CD4-positive, CD25-positive, alpha-beta regulatory T cell (primary cell): ENCODE measurements around the gene MEF2A. TPM values are rescaled to one million over a fixed set of nuclear protein-coding genes. Genes with fewer than 3 reads are reported as not detected.
A peak's percentile ranks its signal among the peaks of the same experiment; 100 is the strongest.

Source experiments
- ATAC-seq, 2 donors: fragments of 150-1000 bp; cut with Tn5 transposase; one replicate each; pipeline ENCODE4 v1.10.0; 2021; ENCODE audit warnings: low read depth in 2 of 2, moderate number of reproducible peaks in 2 of 2, moderate library complexity in 1 of 2
- DNase-seq, 3 donors: peaks; one replicate each; pipeline versions ENCODE4 v3.0.0 to v3.0.0-alpha.2; 2012 to 2022; ENCODE audit warnings: mixed read lengths in 1 of 3
- H3K27ac ChIP-seq: one replicate; pipeline ENCODE4 v1.7.0; 2013; ENCODE audit warnings: mild to moderate bottlenecking, low read length; ENCODE audit not compliant: insufficient read depth, poor library complexity, severe bottlenecking
- H3K27me3 ChIP-seq: one replicate; pipeline ENCODE4 v1.7.0; 2013; ENCODE audit warnings: low read length; ENCODE audit not compliant: control insufficient read depth, insufficient read depth
- H3K36me3 ChIP-seq: one replicate; pipeline ENCODE4 v1.7.0; 2013; ENCODE audit warnings: mild to moderate bottlenecking, low read length, moderate library complexity; ENCODE audit not compliant: control insufficient read depth, insufficient read depth
- H3K4me1 ChIP-seq: 2 replicates; pipeline ENCODE4 v1.7.0; 2013; ENCODE audit warnings: mild to moderate bottlenecking, low read length; ENCODE audit not compliant: insufficient read depth, control insufficient read depth, poor library complexity, severe bottlenecking
- H3K4me3 ChIP-seq: one replicate; pipeline ENCODE4 v1.7.0; 2013; ENCODE audit warnings: low read depth, mild to moderate bottlenecking, low read length, moderate library complexity
- H3K9me3 ChIP-seq, 2 experiments: 1 replicate in 1 of 2; 2 replicates in 1 of 2; pipeline ENCODE4 v1.7.0; 2013; ENCODE audit warnings: low read length in 2 of 2, mild to moderate bottlenecking in 1 of 2, moderate library complexity in 1 of 2; ENCODE audit not compliant: control insufficient read depth in 2 of 2
- H3K27ac Mint-ChIP-seq, 3 donors: one replicate each; pipeline ENCODE4 v1.8.0; 2020 to 2022; ENCODE audit warnings: mild to moderate bottlenecking in 3 of 3, mixed read lengths in 3 of 3, moderate library complexity in 2 of 3
- H3K27me3 Mint-ChIP-seq: one replicate; pipeline ENCODE4 v1.8.0; 2022; ENCODE audit warnings: mild to moderate bottlenecking, mixed read lengths
- H3K36me3 Mint-ChIP-seq: one replicate; pipeline ENCODE4 v1.8.0; 2020; ENCODE audit warnings: mixed read lengths
- H3K4me1 Mint-ChIP-seq, 4 donors: one replicate each; pipeline ENCODE4 v1.8.0; 2020 to 2022; ENCODE audit warnings: mixed read lengths in 4 of 4, mild to moderate bottlenecking in 1 of 4
- H3K4me3 Mint-ChIP-seq, 4 donors: one replicate each; pipeline ENCODE4 v1.8.0; 2020 to 2022; ENCODE audit warnings: mild to moderate bottlenecking in 4 of 4, mixed read lengths in 4 of 4, moderate library complexity in 3 of 4
- H3K9me3 Mint-ChIP-seq, 7 donors: one replicate each; pipeline ENCODE4 v1.8.0; 2020 to 2022; ENCODE audit warnings: mixed read lengths in 7 of 7, mild to moderate bottlenecking in 3 of 7, moderate library complexity in 2 of 7
- polyA plus RNA-seq, 4 donors: library from polyadenylated mRNA; unstranded; fragments of 300-500 nt; fragmentation: Illumina TruSeq; gene quantifications; one replicate each; pipeline ENCODE4 v1.2.3, GENCODE V29; 2021
- total RNA-seq: library from RNA; stranded (reverse); gene quantifications from one replicate; pipeline ENCODE4 v1.2.3, GENCODE V29; 2022

The MEF2A gene
- total and polyA plus RNA-seq, 5 donors from 2014 or later, result 7.2 to 24.2 (median 10.3) TPM

DNA sequence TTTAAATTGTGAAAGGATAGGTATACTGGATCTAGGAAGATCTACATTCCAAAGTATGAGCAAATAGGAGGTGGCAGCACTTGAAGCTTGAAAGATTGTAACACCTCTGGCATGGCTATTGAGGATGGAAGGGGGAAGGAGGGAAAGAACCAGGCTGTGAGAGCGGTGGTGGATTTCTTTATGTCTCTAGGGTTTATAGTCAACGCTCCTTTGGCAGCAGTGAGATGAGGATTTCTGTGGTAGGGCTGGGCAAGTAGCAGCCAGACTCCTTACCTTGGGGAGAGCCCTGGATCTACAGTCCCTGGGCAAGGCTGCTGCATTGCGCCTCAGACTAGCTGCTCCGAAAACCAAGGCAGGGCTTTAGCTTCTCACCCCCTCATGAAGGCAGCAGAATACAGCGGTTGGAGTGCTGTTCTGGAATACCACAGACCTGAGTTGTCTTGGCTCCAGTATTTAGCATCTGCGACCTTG lies 53.2 kb downstream of the MEF2A start:
- H3K9me3 Mint-ChIP-seq, result peaks cover 0 to 4% (median 0%) of the 10 kb centered on the region in 7 donors
- Histone ChIP-seq H3K4me3 (no peak overlapping the region), H3K27me3 (no peaks in the 10 kb centered on the region), H3K27ac (no peak overlapping the region), H3K36me3 (no peaks in the 10 kb centered on the region), H3K9me3 (no peaks in the 10 kb centered on the region), H3K4me1 (peaks cover 5% of the 10 kb centered on the region)
- peaks cover 35 to 54% (median 40%) of the 10 kb centered on the region in 4 donors for H3K4me1 Mint-ChIP-seq
- ATAC-seq (no peak), DNase-seq (no peak)
- H3K27ac Mint-ChIP-seq, result peak overlapping the region in 2 of 3 donors; percentile 29 to 53
- no peaks in the 10 kb centered on the region for H3K27me3 Mint-ChIP-seq
- H3K36me3 Mint-ChIP-seq, result peaks cover 4% of the 10 kb centered on the region
- H3K4me3 Mint-ChIP-seq, result no peak overlapping the region

DNA sequence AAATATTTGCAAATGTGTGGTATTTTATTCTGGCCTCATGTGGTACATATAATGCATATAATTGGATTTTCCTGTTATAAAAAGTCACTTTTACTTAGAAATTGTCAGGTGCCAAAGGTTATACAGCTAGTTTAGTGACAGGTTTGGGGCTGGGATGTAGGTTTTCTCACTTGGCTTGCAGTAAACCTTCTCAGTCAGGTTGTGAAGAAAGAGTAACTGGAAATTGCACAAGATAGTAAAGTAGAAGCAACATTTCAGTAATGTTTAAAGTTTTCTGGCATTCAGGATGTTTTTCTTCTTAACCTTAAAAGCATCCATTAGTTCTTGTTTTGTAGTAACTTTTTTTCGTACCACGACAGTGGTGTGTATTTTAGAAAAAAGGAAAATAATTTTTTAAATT lies 53.9 kb downstream of the MEF2A start:
- Mint-ChIP-seq H3K36me3 (peaks cover 6% of the 10 kb centered on the region), H3K27me3 (no peaks in the 10 kb centered on the region), H3K4me1 (peaks cover 27 to 46% (median 33%) of the 10 kb centered on the region in 4 donors), H3K9me3 (peaks cover 0 to 6% (median under 1%) of the 10 kb centered on the region in 7 donors), H3K4me3 (no peak overlapping the region), H3K27ac (peak overlapping the region in 1 of 3 donors; percentile 29)
- Histone ChIP-seq H3K9me3 (peaks cover 0 to 2% of the 10 kb centered on the region in 2 experiments), H3K27ac (no peak overlapping the region), H3K27me3 (no peaks in the 10 kb centered on the region), H3K4me1 (peaks cover 5% of the 10 kb centered on the region), H3K4me3 (no peak overlapping the region), H3K36me3 (no peaks in the 10 kb centered on the region)
- ATAC-seq (no peak), DNase-seq (no peak)

DNA sequence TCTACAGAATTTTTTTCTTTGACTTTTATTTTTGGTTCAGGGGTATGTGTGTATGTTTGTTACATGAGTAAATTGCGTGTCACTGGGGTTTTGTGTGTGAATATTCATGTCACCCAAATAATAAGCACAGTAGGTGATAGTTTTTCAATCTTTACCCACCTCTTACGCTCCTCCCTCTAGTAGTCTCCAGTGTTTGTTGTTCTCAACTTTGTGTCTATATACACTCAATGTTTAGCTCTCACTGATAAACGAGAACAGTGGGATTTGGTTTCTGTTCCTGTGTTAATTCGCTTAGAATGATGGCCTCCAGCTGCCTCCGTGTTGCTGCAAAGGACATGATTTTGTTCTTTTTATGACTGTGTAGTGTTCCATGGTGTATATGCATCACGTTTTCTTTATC lies 54.4 kb downstream of the MEF2A start:
- Mint-ChIP-seq H3K36me3 (peaks cover 11% of the 10 kb centered on the region), H3K27ac (peak overlapping the region in 1 of 3 donors; percentile 10), H3K4me1 (peaks cover 26 to 45% (median 30%) of the 10 kb centered on the region in 4 donors), H3K9me3 (peaks cover 0 to 11% (median 2%) of the 10 kb centered on the region in 7 donors), H3K4me3 (no peak overlapping the region), H3K27me3 (no peaks in the 10 kb centered on the region)
- peaks cover 0 to 6% of the 10 kb centered on the region in 2 experiments for H3K9me3 ChIP-seq
- H3K4me3 ChIP-seq, result no peak overlapping the region
- H3K27ac ChIP-seq, result no peak overlapping the region
- DNase-seq (no peak), ATAC-seq (no peak)
- peaks cover 5% of the 10 kb centered on the region for H3K4me1 ChIP-seq
- no peaks in the 10 kb centered on the region for H3K36me3 ChIP-seq
- no peaks in the 10 kb centered on the region for H3K27me3 ChIP-seq

DNA sequence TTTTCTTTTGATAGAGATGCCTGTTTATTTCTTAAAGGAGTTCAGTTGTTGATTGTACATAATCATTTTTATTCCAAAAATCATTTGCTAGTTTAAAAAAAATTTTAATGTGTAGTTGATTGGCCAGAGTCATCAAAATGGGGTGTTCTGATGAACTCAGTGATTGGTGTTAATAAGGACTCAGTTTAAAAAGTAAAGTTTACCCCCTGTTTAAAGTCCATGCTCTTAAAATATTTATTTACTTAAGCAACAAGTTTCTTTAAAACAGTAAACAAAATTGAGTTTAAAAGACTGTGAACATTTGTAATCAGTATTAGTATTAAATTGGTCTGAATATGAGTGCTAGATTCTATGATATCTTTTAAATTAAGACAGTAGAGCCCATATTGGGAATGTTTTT lies 56.0 kb downstream of the MEF2A start:
- Histone ChIP-seq H3K9me3 (peaks cover 0 to 9% of the 10 kb centered on the region in 2 experiments), H3K4me1 (no peaks in the 10 kb centered on the region), H3K36me3 (no peaks in the 10 kb centered on the region), H3K4me3 (no peak overlapping the region), H3K27ac (no peak overlapping the region), H3K27me3 (no peaks in the 10 kb centered on the region)
- Mint-ChIP-seq H3K9me3 (peaks cover 0 to 12% (median 2%) of the 10 kb centered on the region in 7 donors), H3K4me3 (no peak overlapping the region), H3K27ac (no peak overlapping the region), H3K4me1 (peaks cover 30 to 49% (median 40%) of the 10 kb centered on the region in 4 donors), H3K27me3 (no peaks in the 10 kb centered on the region), H3K36me3 (peaks cover 15% of the 10 kb centered on the region)
- ATAC-seq (no peak), DNase-seq (no peak)

DNA sequence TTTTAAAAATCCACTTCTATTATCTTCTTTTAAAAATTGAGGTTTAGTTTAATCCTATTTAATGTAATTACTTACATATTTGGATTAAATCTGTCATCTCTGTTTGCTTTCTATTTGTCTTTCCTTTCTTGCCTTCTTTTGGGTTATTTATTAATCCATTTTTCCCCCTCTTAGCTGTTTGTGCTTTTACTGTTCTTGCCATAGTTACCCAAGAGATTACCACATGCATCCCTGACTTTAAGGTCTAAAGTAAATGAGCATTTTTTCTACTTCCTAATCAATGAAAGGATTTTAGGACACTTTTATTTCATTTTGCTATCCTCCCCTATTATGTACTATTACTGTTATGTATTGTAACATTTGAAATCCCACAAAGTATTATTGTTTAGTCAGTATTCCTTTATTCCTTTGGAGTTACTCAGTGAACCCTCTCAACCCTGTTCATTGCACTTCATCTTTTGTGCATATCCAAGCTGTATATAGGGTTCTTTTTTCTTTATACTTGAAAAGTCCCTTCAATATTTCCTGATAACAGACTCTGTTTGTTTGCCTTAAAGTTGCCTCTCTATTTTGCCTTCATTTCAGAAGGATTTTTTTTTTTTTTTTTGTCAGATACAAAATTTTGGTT lies 62.7 kb downstream of the MEF2A start:
- no peaks in the 10 kb centered on the region for H3K27me3 Mint-ChIP-seq
- H3K27ac Mint-ChIP-seq, result peak overlapping the region in 1 of 3 donors; percentile 37
- Histone ChIP-seq H3K27ac (no peak overlapping the region), H3K9me3 (peaks cover 0 to 9% of the 10 kb centered on the region in 2 experiments), H3K4me1 (no peaks in the 10 kb centered on the region), H3K4me3 (no peak overlapping the region), H3K27me3 (no peaks in the 10 kb centered on the region), H3K36me3 (no peaks in the 10 kb centered on the region)
- peaks cover 21% of the 10 kb centered on the region for H3K36me3 Mint-ChIP-seq
- no peak for DNase-seq
- H3K9me3 Mint-ChIP-seq, result peaks cover 0 to 7% (median 2%) of the 10 kb centered on the region in 7 donors
- peaks cover 25 to 50% (median 41%) of the 10 kb centered on the region in 4 donors for H3K4me1 Mint-ChIP-seq
- no peak for ATAC-seq
- no peak overlapping the region for H3K4me3 Mint-ChIP-seq

DNA sequence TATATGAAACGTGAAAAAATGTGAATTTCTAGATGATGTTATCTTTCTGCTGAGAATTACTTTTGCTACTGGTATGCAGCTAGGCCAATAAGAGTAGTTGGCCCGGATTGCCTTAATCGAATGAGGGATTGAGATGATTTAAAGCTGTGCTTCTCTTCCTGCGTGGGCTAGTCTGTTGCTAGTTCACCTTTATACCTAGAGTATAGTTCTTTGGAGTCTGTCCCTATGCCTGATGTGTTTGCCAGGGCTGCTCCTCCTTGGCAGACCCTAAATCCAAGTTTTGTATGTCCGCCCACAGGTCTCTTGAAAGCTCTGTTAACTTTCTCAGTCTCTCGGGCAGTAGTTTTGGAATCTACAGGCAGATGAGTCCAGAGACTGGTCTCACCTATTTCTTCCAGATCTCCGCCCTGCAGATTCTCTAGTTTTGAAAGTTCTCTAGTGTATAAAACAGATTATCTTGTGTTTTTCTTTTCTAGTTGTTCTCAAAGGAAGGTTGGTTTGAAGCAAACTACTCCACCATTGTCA lies 64.9 kb downstream of the MEF2A start:
- H3K36me3 Mint-ChIP-seq, result peaks cover 34% of the 10 kb centered on the region
- no peak overlapping the region for H3K27ac Mint-ChIP-seq
- H3K4me1 Mint-ChIP-seq, result peaks cover 38 to 49% (median 43%) of the 10 kb centered on the region in 4 donors

DNA sequence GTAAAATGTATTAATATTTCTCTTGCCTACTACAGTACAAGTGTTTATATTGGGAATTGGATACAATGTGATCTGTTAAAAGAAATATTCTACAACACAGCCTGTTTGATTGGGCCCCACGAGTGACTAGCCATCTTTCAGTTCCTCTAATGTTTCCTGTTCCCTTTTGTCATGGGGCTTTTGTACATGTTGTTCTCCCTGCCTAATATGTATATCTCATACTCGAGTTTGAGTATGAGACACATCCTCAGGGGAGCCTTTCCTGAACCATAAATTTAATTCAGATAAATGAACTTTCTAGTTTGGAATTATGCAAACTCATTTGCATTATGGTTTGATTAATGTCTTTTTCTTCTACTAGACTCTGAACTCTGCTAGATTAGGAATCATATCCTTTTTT lies 65.5 kb downstream of the MEF2A start:
- H3K9me3 Mint-ChIP-seq, result peaks cover 0 to 7% (median 4%) of the 10 kb centered on the region in 7 donors
- no peak for DNase-seq
- H3K27me3 Mint-ChIP-seq, result no peaks in the 10 kb centered on the region
- H3K27ac Mint-ChIP-seq, result peak overlapping the region in 1 of 3 donors; percentile 48
- H3K4me1 Mint-ChIP-seq, result peaks cover 32 to 44% (median 41%) of the 10 kb centered on the region in 4 donors
- H3K4me3 Mint-ChIP-seq, result no peak overlapping the region
- ATAC-seq, result peak; percentile 57 to 59
- no peak overlapping the region for H3K27ac ChIP-seq
- no peaks in the 10 kb centered on the region for H3K4me1 ChIP-seq
- H3K36me3 ChIP-seq, result peaks cover 8% of the 10 kb centered on the region
- peaks cover 40% of the 10 kb centered on the region for H3K36me3 Mint-ChIP-seq
- H3K9me3 ChIP-seq, result no peaks in the 10 kb centered on the region
- H3K27me3 ChIP-seq, result no peaks in the 10 kb centered on the region
- H3K4me3 ChIP-seq, result no peak overlapping the region

More for the DNA sequence above, 64.9 kb downstream of the MEF2A start:
- no peaks in the 10 kb centered on the region for H3K27me3 Mint-ChIP-seq
- Histone ChIP-seq H3K4me1 (no peaks in the 10 kb centered on the region), H3K9me3 (no peaks in the 10 kb centered on the region), H3K4me3 (peak overlapping the region; percentile 11), H3K27me3 (no peaks in the 10 kb centered on the region), H3K36me3 (peaks cover 5% of the 10 kb centered on the region), H3K27ac (no peak overlapping the region)
- H3K9me3 Mint-ChIP-seq, result peaks cover 0 to 5% (median 1%) of the 10 kb centered on the region in 7 donors
- peak overlapping the region in 1 of 4 donors; percentile 33 for H3K4me3 Mint-ChIP-seq
- DNase-seq (no peak), ATAC-seq (no peak)
